ENCODE measurements around the gene CHST3.

DNA sequence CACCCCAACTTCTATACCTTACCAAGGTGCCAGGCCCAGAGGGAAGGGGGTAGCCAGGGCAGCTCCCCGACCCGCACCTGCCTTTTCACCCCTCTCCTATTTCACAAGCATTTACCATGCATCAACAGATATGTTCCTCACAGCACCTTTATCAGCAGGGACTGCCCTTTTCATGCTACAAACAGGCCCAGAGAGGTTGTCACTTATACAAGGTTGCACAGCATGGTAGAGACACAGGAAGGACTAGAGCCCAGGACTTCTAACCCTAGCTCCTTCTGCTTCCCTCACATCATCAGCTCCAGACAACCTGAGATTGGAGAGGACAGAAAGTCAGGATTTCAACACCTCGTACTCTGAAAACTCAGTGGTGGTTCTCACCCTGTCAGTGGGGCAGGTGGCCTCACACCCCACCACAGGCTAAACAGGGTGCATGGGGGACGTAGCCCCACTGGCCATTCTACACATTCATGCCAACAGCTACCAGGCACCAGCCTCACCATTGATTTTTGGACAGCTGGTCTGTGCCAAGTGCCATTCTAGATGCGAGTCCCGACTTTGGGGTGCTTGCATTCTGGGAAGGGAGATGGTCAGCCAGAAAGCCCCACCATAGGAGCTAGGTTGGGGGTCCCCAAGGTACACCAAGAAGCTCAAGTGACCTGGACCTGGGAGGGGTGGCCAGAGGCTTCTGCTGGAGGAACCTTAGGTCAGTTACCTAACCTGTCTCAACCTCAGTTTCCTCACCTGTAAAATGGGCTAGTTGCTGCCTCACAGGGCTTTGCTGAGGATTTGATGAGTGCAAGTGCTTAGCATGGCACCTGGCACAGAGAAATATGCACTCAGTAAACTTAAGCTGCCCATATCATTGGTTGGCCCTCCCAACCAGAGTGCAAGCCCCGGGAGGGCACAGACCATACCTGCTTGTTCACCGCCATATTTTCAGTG is 38.4 kb downstream of the CHST3 start:
- TF ChIP-seq, protein P1, sequence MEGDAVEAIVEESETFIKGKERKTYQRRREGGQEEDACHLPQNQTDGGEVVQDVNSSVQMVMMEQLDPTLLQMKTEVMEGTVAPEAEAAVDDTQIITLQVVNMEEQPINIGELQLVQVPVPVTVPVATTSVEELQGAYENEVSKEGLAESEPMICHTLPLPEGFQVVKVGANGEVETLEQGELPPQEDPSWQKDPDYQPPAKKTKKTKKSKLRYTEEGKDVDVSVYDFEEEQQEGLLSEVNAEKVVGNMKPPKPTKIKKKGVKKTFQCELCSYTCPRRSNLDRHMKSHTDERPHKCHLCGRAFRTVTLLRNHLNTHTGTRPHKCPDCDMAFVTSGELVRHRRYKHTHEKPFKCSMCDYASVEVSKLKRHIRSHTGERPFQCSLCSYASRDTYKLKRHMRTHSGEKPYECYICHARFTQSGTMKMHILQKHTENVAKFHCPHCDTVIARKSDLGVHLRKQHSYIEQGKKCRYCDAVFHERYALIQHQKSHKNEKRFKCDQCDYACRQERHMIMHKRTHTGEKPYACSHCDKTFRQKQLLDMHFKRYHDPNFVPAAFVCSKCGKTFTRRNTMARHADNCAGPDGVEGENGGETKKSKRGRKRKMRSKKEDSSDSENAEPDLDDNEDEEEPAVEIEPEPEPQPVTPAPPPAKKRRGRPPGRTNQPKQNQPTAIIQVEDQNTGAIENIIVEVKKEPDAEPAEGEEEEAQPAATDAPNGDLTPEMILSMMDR (IDR thresholded peaks at IDR 0.05) = no peak
- TF ChIP-seq POLR2A (IDR thresholded peaks at IDR 0.05) (no peak), POLR2AphosphoS5 (IDR thresholded peaks at IDR 0.05) (no peak)

Measured in suprapubic skin (tissue), 4 donors.